HG03521 (cell line): ENCODE data around the gene IFNA2.
"Not testable (repeated sequence)": the region's sequence is repeated elsewhere in the genome, so short reads cannot be mapped to it uniquely, and the experiment has no call there.

Experiments
- ATAC-seq: cut with Tn5 transposase; IDR thresholded peaks from one replicate; pipeline ENCODE4 v1.9.1; 2021; ENCODE audit warnings: mild to moderate bottlenecking, moderate library complexity; ENCODE audit not compliant: unreplicated experiment

IFNA2 gene

DNA sequence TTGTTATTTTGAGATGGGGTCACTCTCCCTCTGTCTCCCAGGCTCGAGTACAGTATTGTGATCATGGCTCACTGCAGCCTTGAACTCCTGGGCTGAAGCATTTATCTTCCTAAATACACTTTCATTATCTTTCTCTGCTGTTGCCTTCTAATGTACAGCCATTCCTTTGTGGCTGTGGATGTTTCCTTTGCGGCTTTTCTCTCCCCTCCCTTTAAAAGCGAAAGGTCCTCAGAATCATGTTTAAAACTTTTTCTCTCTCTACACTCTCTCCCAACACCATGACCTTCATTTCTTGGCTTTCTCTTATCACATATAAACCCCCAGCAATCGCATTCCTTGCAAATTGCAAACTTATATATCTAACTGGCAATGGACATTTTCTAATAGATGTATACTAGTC, 1.6 kb downstream of the IFNA2 start:
- ATAC-seq, result no peak

DNA sequence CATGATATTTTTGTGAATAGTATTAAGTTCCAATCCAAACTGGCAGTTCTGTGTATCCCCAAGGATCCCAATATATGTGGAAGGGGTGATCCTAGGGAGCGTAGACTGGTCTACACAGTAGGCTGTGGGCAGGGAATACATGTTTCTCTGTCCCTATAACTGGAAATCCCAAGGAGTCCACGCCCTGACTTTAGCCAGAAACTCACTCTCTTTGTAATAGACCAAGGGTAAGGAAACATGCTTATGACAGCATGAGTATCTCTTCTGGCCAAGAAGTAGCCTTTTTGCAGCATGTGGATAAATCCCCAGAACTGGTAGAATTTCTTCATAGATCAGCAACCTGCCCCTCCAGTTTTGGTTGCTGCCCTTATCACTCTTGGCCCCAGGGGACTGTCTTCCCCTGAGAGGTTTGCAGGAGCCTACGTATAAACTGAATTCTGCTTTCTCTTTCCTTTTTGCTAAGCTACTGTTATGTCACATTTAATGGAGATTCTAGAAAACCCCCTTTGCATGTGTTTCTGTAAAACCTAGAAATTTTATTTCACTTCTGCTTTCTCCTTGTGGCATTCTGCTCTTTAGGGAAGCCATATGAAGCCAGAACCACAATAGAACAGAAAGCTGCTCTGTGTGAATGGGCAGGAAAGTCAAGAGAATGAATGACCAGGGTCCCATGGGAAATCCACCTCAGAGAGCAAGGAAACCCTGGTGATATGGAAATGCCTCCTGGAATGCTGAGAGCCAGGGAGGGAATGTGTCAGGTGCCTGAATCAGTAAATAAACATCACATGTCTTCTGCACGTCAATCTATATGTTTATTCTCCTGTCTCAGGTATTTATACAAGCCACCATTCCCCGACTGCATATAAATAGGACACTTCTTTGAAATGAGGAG, 3.5 kb downstream of the IFNA2 start:
- peak; percentile 99 for ATAC-seq

DNA sequence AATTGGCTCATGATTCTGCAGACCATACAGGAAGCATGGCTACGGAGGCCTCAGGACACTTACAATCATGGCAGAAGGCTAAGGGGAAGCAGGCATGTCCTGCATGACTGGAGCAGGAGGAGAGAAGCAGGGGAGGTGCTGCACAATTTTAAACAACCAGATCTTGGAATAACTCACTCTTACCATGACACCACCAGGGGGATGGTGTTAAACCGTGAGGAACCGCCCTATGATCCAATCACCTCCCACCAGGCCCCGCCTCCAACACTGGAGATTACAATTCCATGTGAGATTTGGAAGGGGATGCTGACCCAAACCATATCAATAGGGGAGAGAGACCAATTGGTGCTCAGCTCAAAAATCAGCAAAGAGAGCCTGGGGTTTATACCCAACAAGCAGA, 13.7 kb downstream of the IFNA2 start:
- ATAC-seq, result not testable (repeated sequence)

DNA sequence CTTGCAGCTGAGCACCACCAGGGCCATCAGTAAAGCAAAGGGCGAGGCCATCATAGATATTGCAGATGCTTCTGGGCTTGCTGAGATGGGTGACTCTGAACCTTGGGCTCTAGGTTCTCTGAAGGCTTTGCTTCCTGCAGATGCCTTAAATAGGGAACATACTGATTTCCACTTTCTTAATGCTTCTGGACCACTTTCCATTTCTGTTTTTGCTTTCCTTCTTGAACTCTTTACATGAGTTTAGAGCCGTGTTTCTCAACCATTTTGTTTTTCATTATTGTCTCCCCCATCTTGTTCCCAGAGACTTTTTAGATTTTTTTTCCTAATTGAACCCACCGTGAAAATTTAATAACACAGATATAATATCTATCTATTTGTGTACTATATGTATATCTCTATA, 17.2 kb downstream of the IFNA2 start, which contains the start of gene IFNA13:
Gene IFNA13, minus strand, starts transcription at position 101 of the 400 bp plus-strand sequence. Its CDS starts 47 bp downstream, at position 54.
- ATAC-seq, result no peak

DNA sequence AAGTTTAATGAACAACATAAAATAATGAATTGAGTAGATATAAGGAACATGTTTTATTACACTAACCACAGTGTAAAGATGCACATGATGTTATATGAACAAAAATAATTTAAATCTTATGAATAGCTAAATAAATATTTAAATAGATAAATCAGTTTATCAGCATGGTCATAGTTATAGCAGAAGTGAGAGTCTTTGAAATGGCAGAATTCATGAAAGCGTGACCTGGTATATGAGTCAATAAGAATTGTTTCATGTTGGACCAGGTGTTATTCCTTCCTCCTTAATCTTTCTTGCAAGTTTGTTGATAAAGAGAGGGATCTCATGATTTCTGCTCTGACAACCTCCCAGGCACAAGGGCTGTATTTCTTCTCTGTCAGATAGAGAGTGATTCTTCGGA, 18.0 kb downstream of the IFNA2 start:
- peak; percentile 71 for ATAC-seq

DNA sequence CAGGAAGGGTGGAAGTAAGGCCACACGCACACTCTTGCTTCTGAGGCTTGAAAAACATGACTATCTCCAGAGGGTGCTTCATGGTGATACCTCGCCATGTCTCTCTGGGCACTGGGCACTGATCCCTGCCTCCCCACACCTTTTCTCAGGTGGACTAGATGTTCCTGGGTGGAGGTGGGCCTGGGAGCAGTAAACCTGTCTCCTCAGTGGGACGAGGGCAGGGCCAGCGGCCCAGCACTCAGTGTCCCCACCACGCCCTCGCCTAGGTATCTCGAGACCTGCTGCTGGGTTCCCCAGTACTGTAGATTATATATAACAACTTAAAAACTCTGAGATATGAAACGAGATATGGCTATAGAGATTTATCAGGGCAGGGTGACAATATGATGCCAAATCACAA, 22.9 kb downstream of the IFNA2 start:
- no peak for ATAC-seq

DNA sequence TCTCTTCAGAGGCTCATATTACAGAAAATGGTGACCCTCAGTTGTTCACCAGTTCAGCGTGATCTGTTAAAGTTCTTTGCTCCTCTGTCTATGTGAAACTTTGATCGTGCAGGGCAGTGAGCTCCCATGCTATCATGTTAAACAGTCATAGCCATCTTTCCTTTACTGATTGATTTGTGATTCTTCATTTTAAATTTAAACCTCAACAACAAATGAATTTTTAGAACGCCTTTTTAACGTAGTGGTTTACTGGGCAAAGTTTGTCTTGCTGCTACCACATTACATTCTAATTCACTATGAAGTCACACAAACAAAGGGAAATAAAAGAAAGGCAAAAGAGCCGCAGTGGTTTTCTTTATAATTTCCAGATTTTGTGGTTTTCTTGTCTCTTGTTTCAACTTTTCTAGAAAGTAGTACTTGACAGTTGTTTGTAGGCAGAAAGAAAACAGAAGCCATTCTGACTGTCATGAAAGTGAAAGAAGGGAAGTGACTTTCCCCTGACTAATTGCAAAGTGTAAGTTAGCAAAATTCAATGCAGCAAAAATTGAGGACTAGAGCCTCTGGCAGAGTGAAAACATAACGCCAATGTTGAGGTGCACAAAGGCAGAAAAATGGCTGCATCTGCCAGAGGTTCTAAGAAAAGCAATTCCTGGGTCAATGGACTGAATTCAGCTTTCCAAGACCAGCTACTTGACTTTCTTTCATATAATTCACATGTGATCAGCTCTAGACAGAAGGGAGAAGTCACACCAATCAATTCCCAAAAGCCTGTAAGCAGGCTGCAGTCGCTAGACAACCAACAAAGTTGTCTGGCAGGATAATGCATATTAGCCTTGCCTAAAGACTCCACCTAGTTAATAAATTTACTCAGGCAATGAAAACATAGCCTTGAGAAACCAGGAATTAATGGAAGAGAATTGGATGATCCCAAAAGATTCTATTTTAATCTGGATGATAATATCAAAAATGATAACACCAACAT, 27.4 kb downstream of the IFNA2 start:
- peak; percentile 84 for ATAC-seq

DNA sequence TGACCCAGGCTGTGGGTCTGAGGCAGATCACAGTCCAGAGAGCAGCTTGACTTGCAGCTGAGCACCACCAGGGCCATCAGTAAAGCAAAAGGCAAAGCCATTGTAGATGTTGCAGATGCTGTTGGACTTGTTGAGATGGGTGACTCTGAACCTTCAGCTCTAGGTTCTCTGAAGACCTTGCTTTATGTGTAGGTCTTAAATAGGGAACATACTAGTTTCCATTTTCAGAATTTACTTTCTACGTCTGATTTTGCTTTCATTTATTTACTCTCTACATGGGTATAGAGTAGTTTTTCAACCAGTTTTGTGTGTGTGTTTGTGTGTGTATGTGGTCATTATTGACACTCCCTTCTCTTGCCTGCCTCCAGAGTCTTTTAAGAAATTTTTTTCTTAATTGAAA, 34.4 kb downstream of the IFNA2 start, which contains the start of gene IFNA6:
Gene IFNA6, minus strand, starts transcription at position 101 of the 400 bp plus-strand sequence. Its CDS starts 0 bp downstream, at position 101.
- ATAC-seq, result no peak

DNA sequence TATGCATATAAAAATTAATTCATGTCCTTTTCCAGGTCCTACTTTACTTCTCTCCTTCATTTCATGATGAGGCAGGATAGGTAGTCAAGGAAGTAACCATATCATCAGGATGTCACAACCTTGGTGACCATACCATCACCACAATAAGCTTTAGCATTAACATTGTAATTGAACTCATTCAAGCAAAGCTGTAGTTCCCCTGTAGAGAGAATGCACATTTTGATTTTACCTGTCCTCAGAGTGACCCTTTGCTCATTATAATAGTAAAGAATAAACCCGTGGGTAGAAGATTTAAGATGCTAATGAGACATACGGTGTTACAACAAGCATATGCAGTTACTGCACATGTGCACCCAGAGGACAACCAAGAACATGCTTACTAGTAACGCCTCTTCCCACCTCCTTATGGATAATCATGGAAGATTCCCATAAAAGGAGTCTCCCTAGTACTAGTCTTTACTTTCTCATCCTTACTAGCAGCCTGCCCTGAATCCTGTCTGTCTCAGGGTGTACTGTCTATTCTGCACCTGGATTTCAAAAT, 36.7 kb downstream of the IFNA2 start:
- ATAC-seq, result no peak

DNA sequence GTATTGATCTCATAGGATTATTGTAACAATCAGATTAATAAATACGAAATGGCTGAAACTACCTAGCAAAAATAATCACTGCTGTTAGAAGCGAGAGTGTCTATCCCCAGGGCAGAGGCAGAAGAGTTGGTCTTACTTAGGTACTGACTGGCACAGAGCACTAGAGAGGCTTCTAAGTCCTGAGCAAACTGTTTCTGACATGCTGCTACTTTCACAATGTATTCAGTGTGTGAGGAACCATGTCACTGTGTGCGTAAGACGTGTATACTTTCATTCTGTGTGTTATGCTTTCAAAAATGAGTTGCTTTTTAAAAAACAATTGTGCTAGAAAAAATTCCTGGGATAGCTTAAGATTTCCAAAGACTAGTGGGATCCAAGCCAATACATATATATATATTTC, 44.5 kb downstream of the IFNA2 start:
- no peak for ATAC-seq

DNA sequence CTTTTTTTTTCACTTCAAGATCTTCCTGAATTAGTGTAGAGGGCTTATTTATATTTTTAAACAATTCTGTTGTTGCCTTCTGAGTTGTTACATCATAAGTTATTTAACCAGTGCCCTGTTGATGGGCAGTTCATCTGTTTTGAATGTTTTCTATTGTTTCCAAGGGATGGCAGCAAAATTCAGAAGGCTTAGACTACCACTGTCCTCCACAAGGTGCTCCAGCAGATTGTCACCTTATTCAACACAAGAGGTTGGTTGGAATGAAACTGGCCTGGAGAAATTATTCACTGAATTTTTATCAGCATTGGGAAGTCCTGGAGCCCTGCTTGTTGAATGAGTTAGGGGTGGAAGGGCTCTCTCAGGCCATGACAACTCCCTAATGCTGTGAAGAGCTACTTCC, 48.7 kb downstream of the IFNA2 start:
- ATAC-seq, result no peak

DNA sequence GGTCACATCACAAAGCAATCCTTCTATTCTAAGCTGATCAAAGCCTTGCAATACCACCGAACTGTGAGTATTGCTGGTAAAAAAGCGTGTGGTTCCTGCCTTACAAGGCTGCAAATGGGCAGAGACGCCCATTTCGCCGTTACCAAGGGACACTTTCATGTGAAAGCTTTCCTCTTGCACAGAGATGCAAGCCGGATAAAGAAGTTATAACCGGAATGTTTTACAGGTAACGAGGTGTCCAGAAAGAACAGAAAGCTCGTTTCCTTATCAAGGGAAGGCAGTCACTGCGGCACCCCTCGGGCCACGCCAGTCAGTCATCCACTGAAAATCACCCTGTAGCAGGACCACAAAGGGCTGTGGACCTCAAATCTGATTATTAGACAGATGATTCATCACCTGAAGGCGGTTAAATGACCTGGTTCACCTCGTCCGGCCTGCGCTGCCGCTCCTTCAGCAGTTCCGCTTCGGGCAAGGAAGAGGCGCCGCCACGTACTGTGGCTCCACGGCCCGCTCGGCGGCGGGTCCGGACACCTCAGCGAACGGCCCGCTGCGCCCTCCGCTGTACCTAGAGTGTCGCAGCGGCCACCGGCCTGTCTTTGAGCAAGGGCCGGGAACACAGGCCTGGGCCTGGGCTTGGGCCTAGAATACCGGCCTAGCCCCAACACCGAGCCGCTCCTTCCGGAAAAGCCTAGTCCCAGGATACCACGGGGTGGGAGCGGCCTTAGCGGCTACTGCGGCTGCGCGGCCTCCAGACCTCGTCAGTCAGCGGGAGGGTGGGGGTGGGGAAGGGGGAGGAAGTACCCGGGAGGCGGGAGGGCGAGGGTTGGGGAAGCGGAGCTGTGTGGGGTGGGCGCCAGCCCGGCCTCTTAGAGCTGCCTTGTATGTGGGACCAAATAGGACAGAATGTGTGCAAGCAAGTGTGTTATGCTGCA, 50.2 kb downstream of the IFNA2 start, which contains the start of gene KLHL9:
Gene KLHL9, minus strand, starts transcription at position 704 of the 932 bp plus-strand sequence. Its CDS starts 545 bp downstream, at position 159.
- ATAC-seq, result peak; percentile 90
